CD4-positive, alpha-beta T cell treated with Interleukin-4 for 1 hour (primary cell): Measurements from ENCODE around the gene ESR2.
"Not testable (repeated sequence)": the region's sequence is repeated elsewhere in the genome, so short reads cannot be mapped to it uniquely, and the experiment has no call there.

Source experiments
- DNase-seq, 2 donors: peaks; one replicate each; pipeline ENCODE4 v3.0.0-alpha.2; 2020 to 2022

The ESR2 gene

DNA sequence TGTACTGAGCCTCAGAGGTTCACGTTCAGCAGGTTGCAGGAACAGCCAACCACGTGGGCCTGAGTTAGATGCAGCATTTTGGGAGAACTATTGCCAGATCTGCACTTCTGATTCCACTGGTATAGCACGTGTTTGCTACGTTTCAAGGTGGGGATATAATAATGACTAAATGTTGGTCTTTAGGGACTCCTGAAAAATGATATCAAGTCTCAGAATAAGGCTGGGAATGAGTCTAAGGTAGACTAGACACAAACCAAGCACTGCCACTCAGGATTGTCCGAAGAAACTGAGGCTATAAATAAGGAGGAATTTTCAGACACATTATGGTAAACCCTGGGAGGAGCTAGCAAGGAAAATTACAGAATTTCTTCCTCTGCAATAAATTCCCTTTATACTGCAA is 98.1 kb downstream of the ESR2 start:
- no peak for DNase-seq

DNA sequence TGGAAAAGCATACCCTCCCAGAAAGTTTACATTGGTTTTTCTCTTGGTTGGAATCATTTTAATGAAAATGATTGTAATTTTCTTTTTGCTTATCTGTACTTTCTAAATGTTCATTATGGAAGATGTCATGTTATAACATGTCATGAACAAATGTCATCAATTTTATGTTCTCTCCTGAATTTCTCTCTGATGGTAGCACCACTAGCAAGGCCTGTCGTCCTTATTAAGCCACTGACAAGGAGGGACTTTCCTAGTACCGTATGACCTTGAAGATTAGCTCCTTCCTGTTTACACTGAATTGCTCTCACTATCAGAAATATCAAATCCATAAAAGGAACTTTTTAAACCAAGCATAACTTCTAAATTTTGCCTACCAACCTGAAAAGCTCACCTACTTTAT is 99.0 kb downstream of the ESR2 start:
- DNase-seq: peak in 1 of 2 donors; percentile 56

DNA sequence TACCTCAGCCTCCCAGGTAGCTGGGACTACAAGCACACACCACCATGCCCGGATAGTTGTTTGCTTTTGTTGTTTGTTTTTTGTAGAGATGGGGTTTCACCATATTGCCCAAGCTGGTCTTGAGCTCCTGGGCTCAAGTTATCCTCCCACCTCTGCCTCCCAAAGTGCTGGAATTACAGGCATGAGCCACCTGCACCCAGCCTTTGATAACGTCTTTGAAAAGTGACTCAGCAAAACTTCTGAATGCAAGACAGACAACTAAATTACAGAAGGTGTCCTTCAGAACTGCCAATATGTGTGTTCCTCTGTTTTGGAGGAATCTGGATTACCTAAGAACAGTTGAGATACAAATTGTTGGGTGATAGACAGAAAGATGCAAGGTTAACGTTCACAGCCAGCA is 99.8 kb downstream of the ESR2 start:
- DNase-seq: no peak

DNA sequence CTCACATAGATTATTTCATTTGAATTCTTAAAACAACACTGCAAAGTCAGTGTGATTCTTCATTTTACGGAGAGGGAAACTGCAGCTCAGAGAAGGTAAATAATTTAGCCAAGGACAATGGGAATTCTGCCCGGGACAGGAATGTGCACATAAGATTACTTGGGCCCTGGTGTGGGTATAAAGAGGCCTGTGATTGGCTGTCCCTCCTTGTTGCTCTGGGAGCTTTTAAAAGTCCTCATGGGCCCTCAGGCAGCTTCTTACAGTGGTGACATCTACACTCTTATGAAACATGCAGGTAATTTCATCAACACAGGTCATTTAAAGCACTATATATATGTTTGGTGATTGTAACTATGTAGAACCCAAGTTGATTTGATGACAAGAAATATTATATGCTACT is 100.3 kb downstream of the ESR2 start:
- DNase-seq: no peak

- no peak for DNase-seq
Measured at GRCh38 chr14:64191756-64192155, 102.4 kb downstream of the ESR2 start.

- no peak for DNase-seq
Measured at GRCh38 chr14:64190974-64191502, 103.1 kb downstream of the ESR2 start.

GRCh38 chr14:64187331-64187730 is 106.8 kb downstream of the ESR2 start:
- no peak for DNase-seq

DNA sequence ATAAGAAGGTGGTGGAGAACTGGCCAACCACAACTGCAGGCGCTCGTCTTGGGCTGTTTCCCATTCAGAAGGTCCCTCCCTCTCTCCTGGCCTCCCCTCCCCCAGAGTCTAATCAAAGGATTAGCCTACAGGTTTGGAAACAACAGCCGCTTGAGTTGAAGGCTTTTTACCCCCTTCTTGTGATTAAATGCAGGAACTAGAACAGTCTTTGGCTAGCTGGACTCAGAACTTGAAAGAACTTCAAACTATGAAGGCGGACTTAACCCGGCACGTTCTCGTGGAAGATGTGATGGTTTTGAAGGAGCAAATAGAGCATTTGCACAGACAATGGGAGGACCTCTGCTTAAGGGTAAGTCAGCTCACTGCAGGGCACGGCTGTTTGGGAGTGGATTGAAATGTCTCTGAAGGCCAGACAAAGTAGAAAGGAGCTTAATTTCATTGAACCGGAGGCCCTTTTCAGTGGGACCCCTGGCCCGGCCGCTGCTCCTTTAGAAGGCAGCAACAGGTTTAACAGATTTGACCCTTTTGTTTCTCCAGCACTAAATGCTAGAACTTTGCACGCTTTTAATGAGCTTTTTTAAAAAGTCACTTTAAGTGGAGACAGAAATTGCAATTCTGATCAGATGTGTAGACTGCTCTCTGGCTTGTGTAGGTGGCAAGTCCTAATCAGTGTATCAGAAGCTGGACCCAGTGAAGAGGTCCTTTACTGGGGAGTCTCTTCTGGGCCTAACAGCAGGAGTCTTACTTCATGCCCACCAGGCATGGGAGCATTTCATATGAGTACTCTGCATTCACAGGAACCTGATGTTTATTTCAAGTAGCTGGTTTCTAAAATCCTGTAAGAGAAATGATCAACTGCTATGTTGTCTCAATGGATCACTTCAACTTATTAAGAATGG is 107.7 kb downstream of the ESR2 start:
- DNase-seq: no peak

DNA sequence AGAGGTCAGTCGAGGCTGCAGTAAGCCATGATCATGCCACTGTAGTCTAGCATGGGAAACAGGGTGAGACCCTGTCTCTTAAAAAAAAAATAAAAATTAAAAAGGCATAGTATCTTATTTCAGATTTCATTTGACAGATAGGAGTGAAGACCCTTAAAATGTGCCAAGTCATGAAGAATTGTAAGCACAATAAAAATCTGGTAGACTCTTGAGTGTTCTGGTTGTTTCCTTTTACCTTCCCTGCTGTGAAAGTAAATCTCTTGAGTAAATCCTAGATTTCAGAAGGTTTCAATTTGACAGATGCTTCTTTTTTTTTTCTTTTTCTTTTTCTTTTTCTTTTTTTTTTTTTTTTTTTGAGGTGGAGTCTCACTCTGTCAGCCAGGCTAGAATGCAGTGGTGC is 109.0 kb downstream of the ESR2 start:
- DNase-seq: no peak

GRCh38 chr14:64184103-64184729 is 110.0 kb downstream of the ESR2 start:
- no peak for DNase-seq

DNA sequence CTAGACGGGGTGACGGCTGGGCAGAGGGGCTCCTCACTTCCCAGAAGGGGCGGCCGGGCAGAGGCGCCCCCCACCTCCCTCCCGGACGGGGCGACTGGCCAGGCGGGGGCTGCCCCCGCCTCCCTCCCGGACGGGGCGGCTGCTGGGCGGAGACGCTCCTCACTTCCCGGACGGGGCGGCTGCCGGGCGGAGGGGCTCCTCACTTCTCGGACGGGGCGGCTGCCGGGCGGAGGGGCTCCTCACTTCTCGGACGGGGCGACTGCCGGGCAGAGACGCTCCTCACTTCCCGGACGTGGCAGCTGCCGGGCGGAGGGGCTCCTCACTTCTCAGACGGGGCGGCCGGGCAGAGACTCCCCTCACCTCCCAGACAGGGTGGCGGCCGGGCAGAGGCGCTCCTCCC is 111.3 kb downstream of the ESR2 start:
- DNase-seq: not testable (repeated sequence)

- DNase-seq: no peak
Measured at GRCh38 chr14:64178814-64179213, 115.4 kb downstream of the ESR2 start.

DNA sequence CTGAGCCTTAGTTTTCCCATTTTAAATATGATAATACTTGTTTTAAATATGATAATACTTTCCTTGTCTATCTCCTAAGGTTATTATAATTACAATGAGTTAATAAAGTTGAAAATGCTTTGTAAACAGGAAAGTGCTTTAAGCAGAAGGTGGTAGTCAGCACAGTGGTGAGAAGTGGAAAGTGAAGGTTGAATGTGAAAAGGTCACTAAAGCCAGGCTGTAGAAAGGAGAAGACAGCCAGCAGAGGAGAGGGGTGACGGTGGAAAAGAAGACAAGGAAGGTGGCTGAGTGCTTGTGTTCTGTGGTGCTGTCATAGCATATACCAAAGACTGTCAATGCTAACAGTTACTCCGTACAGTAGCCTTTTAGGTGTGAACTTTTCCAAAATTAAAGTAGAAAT is 117.8 kb downstream of the ESR2 start:
- no peak for DNase-seq

GRCh38 chr14:64174922-64175782 is 119.0 kb downstream of the ESR2 start:
- DNase-seq: no peak

- peak in 1 of 2 donors; percentile 20 for DNase-seq
Measured at GRCh38 chr14:64170181-64170580, 124.0 kb downstream of the ESR2 start.

DNA sequence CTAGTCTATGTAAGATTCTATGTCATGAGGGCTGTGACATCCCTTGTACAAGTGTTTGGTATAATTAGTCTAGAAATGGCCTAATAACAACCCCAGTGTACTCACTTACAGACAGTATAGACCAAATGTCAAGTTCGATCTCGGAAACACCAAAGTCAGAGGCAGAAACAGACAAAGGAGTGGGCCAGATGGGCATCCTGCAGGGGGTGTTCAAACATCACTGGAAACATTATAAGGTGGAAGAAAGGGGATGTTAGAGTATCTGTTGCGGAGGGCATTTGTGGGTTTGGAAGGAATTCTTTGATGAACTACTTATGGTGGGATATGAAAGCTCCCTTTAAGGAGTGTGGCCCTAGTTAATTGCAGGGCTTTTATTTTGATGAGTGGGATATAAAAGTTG is 134.6 kb downstream of the ESR2 start:
- no peak for DNase-seq

DNA sequence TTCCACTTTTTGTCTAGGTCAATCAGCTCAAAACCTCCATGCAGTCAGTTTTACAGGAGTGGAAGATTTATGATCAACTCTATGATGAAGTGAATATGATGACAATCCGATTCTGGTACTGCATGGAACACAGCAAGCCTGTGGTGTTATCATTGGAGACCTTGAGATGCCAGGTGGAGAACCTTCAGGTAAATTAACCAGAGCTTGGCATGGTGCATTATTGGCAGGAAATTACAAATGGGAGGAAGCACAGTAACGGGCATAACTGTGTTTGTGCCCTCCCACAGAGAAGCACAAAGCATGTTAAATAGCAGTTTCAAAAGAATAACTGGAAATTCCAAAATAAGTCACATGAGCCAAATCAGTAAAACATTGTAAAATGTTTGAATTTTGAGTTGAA is 135.6 kb downstream of the ESR2 start:
- no peak for DNase-seq

GRCh38 chr14:64149921-64150320 is 144.2 kb downstream of the ESR2 start:
- no peak for DNase-seq

DNA sequence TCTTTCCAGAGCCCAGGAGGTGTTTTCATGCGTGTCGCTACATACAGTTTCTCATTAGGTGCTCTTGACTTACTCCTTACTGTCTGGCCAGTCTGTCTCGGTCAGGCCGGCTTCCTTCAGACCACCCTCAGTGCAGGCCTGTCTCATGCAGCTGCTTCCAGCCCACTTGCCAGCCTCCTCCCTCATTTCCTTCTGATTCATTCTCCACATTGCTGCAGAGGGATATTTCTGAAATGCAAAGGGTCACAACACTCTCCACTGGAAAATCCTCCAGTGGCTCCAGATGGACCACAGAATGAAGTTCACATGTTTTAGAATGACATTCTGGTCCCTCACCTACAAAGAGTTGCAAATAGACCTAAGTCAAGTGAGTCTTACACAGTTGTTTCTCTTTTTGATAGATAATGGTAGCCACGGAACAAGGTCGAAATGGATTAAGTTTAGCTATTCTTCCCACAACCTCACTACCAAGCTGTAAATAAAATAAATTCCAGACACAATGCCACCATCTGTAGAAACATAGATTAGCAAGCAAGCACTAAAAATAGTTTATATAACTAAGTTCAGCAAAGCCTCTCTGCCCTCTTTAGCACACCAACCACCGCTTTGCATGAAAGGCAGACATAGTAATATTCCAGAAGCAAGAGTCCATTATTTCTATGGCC is 146.9 kb downstream of the ESR2 start:
- DNase-seq: no peak

GRCh38 chr14:64137657-64138290 is 156.4 kb downstream of the ESR2 start:
- no peak for DNase-seq

- no peak for DNase-seq
Measured at GRCh38 chr14:64126548-64126947, 167.6 kb downstream of the ESR2 start.

GRCh38 chr14:64125270-64125669 is 168.9 kb downstream of the ESR2 start:
- no peak for DNase-seq
